HG02870 (cell line): Measurements from ENCODE around the gene HDAC4.

Source experiments
- ATAC-seq: cut with Tn5 transposase; IDR thresholded peaks from one replicate; pipeline ENCODE4 v1.9.1; 2021; ENCODE audit warnings: mild to moderate bottlenecking, moderate library complexity; ENCODE audit not compliant: unreplicated experiment

Gene HDAC4

GRCh38 chr2:239137165-239137897, 263.5 kb downstream of the HDAC4 start:
- no peak for ATAC-seq

GRCh38 chr2:239136762-239137161, 264.1 kb downstream of the HDAC4 start:
- no peak for ATAC-seq

GRCh38 chr2:239136203-239136602, 264.6 kb downstream of the HDAC4 start:
- no peak for ATAC-seq

- no peak for ATAC-seq
Measured at GRCh38 chr2:239135531-239135930, 265.3 kb downstream of the HDAC4 start.

- ATAC-seq = no peak
Measured at GRCh38 chr2:239133945-239134570, 266.8 kb downstream of the HDAC4 start.

GRCh38 chr2:239132786-239133185, 268.0 kb downstream of the HDAC4 start:
- ATAC-seq = no peak

GRCh38 chr2:239132156-239132709, 268.6 kb downstream of the HDAC4 start:
- no peak for ATAC-seq

GRCh38 chr2:239131521-239131920, 269.3 kb downstream of the HDAC4 start:
- no peak for ATAC-seq

- ATAC-seq = no peak
Measured at GRCh38 chr2:239130786-239131325, 270.0 kb downstream of the HDAC4 start.

- no peak for ATAC-seq
Measured at GRCh38 chr2:239130041-239130440, 270.8 kb downstream of the HDAC4 start.

- no peak for ATAC-seq
Measured at GRCh38 chr2:239129147-239129920, 271.5 kb downstream of the HDAC4 start.

- ATAC-seq = no peak
Measured at GRCh38 chr2:239128706-239129105, 272.1 kb downstream of the HDAC4 start.

- no peak for ATAC-seq
Measured at GRCh38 chr2:239127513-239127912, 273.3 kb downstream of the HDAC4 start.

- ATAC-seq = no peak
Measured at GRCh38 chr2:239125726-239126675, 274.8 kb downstream of the HDAC4 start.

- ATAC-seq = no peak
Measured at GRCh38 chr2:239124152-239124899, 276.5 kb downstream of the HDAC4 start.

- ATAC-seq = no peak
Measured at GRCh38 chr2:239122421-239123110, 278.3 kb downstream of the HDAC4 start.

GRCh38 chr2:239121600-239122012, 279.2 kb downstream of the HDAC4 start:
- no peak for ATAC-seq

GRCh38 chr2:239120664-239121063, 280.2 kb downstream of the HDAC4 start:
- ATAC-seq = no peak
